ENCODE results near the gene CNN3.

GRCh38 chr1:94953746-94954145 lies 26.8 kb upstream of the CNN3 start:
- TF ChIP-seq CEBPB (IDR thresholded peaks at IDR 0.05) (no peak), SMC3 (IDR thresholded peaks at IDR 0.05) (no peak), CTCF (IDR thresholded peaks at IDR 0.05) (no peak), CHD2 (IDR thresholded peaks at IDR 0.05; ENCODE audit: low read length, partially characterized antibody) (no peak), RAD21 (conservative IDR thresholded peaks at IDR 0.05 in 1 of 2, IDR thresholded peaks at IDR 0.05 in 1 of 2) (no peak)

Measured in A549 (cell line).